Fibroblast of mammary gland (primary cell): Measurements from ENCODE around the gene BUD31.
A peak's percentile ranks its signal among the peaks of the same experiment; 100 is the strongest.

Experiments used
- DNase-seq: peaks from one replicate; pipeline ENCODE4 v3.0.0-alpha.2; 2010; ENCODE audit warnings: low read depth
- H3K4me3 ChIP-seq: 2 replicates; pipeline ENCODE4 v1.5.1; 2011; ENCODE audit warnings: low read depth, mild to moderate bottlenecking, low read length, moderate library complexity; ENCODE audit not compliant: control insufficient read depth
- CTCF ChIP-seq: conservative IDR thresholded peaks from 2 replicates; pipeline ENCODE4 v1.5.1; 2011; ENCODE audit warnings: low read depth, low read length, inconsistent platforms; ENCODE audit not compliant: control insufficient read depth, insufficient read depth

BUD31 gene

GRCh38 chr7:99465421-99465768, 56.6 kb downstream of the BUD31 start:
- TF ChIP-seq CTCF = no peak
- DNase-seq = no peak
- peak overlapping the region; percentile 97 for H3K4me3 ChIP-seq

- TF ChIP-seq CTCF = no peak
- no peak overlapping the region for H3K4me3 ChIP-seq
Observed at GRCh38 chr7:99468336-99468918, 59.7 kb downstream of the BUD31 start.

More at GRCh38 chr7:99468336-99468918, 59.7 kb downstream of the BUD31 start:
- DNase-seq = no peak
